HCT116 (cell line): ENCODE results near the gene PDGFD.

Experiments
- CTCF ChIP-seq, 3 experiments: fragments of 200-600 bp in 1 of 3; sonication (generic) in 1 of 3; IDR thresholded peaks in 2 of 3; conservative IDR thresholded peaks in 1 of 3; 2 replicates each; pipeline ENCODE4 v1.5.1; 2012 to 2017; ENCODE audit warnings: low read depth in 2 of 3, low read length in 2 of 3, antibody characterized with exemption in 1 of 3, borderline replicate concordance in 1 of 3, control low read depth in 1 of 3, mild to moderate bottlenecking in 1 of 3, mixed read lengths in 1 of 3, mixed run types in 1 of 3, moderate library complexity in 1 of 3; ENCODE audit not compliant: insufficient read depth in 1 of 3
- EZH2 ChIP-seq: fragments of 200-600 bp; sonication (generic); IDR thresholded peaks from 2 replicates; pipeline ENCODE4 v1.6.1; 2017; ENCODE audit warnings: antibody characterized with exemption, mixed run types
- POLR2A ChIP-seq: IDR thresholded peaks from 2 replicates; pipeline ENCODE4 v1.7.0; 2011; ENCODE audit warnings: borderline replicate concordance; ENCODE audit not compliant: insufficient read depth, insufficient read length; ENCODE audit errors: extremely low read depth
- POLR2AphosphoS5 ChIP-seq: IDR thresholded peaks from 2 replicates; pipeline ENCODE4 v1.6.1; 2011; ENCODE audit warnings: mild to moderate bottlenecking, low read depth, low read length, moderate library complexity
- RAD21 ChIP-seq: IDR thresholded peaks from 2 replicates; pipeline ENCODE4 v1.6.1; 2012; ENCODE audit warnings: low read depth, mild to moderate bottlenecking
- REST ChIP-seq: IDR thresholded peaks from 2 replicates; pipeline ENCODE4 v1.6.1; 2012; ENCODE audit warnings: low read depth
- SP1 ChIP-seq: IDR thresholded peaks from 2 replicates; pipeline ENCODE4 v1.6.1; 2012; ENCODE audit warnings: low read depth
- ZNF274 ChIP-seq: fragments of 200-500 bp; sonication (Bioruptor generic); IDR thresholded peaks from 2 replicates; pipeline ENCODE4 v1.6.1; 2014; ENCODE audit warnings: mild to moderate bottlenecking, low read depth, low read length, inconsistent platforms

- TF ChIP-seq ZNF274 (no peak), CTCF (IDR thresholded peaks at IDR 0.05 in 2 of 3, conservative IDR thresholded peaks at IDR 0.05 in 1 of 3; ENCODE audit: borderline replicate concordance in 1 of 3, insufficient read depth in 1 of 3, low read depth in 2 of 3, low read length in 2 of 3) (no peak), SP1 (no peak), POLR2A (no peak), REST (no peak), EZH2 (no peak), POLR2AphosphoS5 (no peak), RAD21 (no peak)
Measured at GRCh38 chr11:103958475-103959215, 205.3 kb downstream of the PDGFD start.
